Measurements from ENCODE around the gene P3H4.
"Not testable (repeated sequence)": the region's sequence is repeated elsewhere in the genome, so short reads cannot be mapped to it uniquely, and the experiment has no call there.

P3H4 gene

DNA sequence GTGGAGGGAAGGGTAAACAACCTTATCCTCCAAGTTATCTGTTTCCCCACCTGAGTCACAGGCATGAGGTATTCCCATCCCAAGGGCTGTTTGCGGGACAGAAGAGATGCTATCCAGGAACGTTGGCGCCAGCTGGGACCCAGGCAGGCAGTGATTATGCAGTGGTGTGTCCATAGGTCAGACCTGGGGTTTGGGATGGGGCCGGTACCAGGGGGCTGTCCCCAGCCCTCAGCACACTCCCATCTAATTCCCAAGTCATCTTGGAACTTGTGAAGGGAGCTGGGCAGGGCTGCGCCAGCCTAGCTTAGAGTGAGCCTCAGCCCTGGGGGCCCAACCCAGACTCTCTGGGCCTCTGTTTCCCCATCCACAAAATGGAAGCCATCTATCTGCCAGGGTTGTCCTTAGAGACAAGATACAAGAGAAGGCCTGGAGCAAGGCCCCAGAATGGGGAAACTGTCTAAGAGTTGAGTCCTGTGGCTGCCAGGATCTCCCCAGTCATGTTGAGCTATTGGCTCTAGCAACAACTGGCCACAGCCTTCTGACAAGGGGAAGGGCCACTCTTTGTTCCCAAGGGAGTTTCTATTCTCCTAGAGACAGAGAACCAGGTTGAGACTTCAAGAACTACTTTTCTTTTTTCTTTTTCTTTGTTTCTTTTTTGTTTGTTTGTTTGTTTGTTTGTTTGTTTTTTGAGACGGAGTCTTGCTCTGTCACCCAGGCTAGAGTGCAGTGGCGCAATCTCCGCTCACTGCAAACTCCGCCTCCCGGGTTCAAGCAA lies 15.4 kb downstream of the P3H4 start:
- in situ Hi-C loops (cut with HindIII; ENCODE audit: low sequenced_read_pairs): no loop called here

DNA sequence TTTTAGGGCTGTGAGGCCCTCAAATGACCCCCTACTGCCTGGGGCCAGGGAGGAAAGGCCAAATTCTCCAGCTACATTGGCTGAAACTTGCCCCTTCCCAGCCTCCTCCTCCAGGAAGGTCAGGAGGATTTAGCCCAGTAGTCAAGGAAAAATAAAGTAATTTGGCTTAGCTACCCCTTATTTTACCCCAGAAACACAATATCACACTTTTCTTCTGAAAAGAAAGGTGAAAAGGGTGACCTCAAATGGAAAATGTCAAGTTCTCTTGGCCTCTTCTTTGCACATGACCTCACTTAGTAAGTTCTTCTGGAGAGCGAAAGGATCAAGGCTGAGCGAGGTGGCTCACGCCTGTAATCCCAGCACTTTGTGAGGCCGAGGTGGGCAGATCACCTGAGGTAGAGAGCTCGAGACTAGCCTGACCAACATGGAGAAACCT lies 17.2 kb downstream of the P3H4 start:
- in situ Hi-C loops (cut with HindIII; ENCODE audit: low sequenced_read_pairs): no loop called here

DNA sequence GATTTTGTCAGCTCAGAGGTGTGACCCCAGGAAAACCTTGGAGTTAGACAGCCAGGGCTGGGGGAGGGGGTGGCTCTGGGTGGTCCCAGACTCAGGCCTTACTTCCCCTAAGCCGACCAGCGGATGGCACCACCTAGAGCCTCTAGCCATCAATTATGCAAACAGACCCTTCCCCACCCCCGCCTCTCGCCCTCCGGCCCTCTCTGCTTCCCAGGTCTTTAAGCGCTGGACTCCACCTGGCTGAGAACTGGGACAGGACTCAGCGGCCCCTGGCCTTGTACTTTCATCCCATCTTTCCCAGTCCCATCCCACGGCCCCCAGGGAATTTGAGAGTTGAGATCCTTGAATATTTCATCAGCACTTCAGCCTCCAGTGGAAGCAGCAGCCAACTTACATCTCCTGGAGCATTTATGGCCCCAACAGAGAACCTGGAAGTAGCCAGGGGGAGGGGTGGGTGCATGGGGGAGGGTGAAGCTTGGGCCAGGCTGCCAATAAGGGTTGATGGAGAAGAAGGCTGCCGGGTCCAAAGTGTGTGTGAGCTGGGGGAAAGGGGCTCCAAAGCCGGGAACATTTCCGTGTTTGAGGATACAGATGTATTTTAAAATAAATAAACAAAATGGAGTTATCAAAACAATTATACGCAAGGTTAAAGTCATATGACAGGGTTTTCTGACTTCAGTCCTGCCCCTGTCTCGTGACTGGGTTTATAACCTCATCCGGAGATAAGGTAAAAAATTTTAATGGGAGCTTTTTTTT lies 17.8 kb downstream of the P3H4 start:
- in situ Hi-C loops (cut with HindIII; ENCODE audit: low sequenced_read_pairs): no loop called here

DNA sequence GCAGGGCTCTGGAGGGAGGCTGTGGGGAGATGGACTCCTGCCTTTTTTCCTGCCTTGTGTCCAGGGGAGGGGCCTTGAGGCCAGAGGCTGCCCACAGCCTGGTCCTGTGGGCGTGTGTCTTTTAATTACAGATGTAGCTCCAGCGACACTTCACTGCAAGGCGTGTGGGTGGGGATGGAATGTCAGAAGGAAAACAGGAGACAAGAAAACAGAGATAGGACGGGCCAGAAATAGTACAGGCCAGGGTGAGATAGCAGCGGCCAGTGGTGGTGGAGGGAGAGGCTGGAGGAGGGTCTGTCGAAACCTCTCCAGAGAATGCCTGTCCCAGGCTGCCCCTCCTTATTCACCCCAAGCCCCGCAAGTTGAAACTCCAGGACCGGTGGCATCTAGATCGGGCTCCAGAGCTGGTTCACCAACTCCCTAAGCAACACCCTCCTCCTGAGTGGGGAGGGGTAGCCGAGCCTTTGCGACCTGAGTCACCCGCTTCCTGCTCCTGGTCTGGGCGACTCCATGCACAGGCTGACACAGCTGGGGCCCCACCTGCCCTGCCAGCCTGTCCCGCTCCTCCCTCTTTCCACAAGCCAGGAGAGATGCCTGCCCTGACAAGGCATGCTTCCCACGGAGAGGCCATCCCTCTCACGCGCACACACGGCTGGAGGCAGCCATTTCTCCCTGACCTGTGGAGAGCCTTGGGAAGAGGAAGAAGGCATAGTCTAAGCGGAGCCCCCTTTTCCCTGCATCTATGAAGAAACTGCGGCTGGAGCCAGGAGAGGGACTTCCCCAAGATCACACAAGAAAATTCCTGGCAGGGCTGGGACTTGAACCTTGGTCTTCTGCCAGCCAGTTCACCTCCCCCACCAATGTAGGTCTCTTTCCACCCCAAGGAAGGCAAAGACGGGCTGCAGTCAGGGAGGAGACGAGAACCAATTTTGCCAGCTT lies 18.6 kb downstream of the P3H4 start:
- in situ Hi-C loops (cut with HindIII; ENCODE audit: low sequenced_read_pairs): no loop called here

DNA sequence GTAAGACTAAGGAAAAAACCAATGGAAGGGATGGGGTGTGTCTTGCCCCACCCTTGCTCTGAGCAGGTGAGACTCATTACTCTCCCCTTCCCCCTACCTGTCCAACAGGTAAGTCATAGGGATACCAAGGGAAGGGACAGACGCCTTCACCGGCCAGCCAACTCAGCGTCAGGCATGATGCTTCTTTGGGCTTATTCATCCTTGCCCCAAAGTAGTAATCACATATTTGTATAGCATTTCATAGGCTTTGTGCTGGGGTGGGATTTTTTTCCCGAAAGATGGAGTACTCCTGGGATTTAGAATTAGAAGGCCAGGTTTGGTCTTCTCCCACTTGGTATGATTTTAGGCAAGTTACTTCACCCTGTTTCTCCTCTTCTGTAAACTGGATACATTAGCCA lies 24.7 kb downstream of the P3H4 start:
- in situ Hi-C loops (cut with HindIII; ENCODE audit: low sequenced_read_pairs): no loop called here

DNA sequence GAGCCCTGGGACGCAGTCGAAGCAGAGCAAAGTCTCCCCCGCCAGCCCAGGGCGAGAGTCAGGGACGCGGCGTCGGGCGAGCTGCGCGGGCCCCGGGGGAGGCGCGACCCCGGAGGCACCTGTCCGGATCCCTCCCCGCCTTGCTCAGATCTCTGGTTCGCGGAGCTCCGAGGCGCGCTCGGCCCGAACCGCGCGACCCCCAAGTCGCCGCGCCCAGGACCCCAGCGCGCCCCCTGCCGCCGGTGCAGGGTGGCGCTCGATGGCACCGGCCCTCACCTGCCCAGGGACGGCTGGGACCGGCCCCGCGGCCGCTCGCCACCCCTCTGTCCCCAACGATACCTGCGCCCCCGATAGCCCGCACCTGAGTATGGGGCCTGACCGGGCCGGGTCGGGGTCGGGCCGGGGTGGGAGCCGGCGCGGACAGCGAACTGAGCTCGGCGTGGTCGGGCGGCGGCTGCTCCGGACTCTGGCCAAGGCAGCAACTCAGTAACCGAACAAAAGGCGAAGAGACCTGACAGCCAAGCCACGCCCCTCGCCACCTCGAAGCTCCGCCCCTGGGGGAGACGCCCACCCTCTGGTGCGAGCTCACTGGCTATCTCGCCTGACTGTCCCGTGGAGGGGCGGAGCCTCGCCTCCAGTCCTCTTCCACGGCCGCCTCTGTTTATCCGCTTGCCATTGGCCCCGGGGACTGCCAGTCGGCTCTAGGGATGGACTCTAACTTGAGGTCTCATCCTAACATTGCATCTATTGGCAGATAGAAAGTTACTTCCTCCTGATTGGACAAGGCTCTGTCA lies 25.3 kb downstream of the P3H4 start, which contains the start of gene JUP:
JUP (minus strand) TSS at position 485 of the 794 bp plus-strand sequence. CDS start 14,857 bp downstream, outside the sequence.
- in situ Hi-C loops (cut with HindIII; ENCODE audit: low sequenced_read_pairs): no loop called here

DNA sequence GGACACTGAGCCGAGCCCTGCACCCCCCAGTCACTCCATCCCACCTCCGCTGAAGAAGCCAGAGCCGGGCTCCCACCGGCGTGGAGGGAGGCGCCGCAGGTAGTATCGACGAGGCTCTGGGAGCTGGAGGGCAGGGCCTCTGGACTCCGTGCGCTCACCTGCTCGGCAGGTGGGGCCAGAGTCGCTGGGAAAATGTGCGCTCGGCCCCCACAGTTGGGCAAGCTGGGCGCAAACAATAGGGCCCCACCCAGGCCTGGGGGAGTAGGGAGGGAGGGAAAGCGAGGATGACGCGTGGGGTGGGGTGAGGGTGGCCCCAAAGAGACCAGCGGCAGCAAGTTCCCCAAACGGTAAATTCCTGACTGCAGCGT lies 25.9 kb downstream of the P3H4 start:
- in situ Hi-C loops (cut with HindIII; ENCODE audit: low sequenced_read_pairs): no loop called here

DNA sequence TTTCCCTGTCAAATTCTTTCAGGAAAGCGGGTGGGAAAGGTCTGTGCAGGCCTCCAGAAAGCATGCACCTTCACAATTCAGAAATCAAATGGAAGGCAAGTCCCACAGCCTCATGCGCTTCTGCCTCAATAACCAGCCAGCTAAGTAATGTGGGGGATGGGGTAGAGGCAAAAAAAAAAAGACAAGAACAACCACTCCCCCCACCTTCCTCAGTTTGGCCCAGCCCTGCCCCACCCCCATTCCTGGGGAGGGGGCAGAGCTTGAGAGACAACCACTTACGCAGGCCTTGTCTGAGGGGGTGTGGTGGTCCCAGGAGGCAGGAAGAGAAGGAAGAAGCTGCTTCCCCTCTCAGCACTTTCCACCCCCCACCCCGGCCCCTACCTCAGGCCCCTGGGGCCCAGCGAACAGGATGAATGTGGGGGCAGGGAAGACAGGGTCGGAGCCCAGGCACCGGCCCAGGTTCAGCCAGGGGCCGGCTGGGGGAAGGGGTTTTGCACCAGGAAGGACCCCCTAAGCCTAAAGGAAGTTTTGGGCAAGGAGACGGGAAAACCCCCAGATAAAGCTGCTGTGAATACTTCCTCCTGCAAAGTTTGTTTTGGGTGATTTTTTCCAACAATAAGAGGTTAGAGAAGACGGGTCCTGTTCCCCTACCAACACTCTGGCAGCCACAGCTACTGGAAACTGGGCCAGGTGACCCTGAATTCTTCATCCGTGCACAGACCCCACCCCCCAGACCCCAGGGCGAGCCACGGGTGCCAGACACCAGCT lies 26.5 kb downstream of the P3H4 start:
- in situ Hi-C loops (cut with HindIII; ENCODE audit: low sequenced_read_pairs): no loop called here

DNA sequence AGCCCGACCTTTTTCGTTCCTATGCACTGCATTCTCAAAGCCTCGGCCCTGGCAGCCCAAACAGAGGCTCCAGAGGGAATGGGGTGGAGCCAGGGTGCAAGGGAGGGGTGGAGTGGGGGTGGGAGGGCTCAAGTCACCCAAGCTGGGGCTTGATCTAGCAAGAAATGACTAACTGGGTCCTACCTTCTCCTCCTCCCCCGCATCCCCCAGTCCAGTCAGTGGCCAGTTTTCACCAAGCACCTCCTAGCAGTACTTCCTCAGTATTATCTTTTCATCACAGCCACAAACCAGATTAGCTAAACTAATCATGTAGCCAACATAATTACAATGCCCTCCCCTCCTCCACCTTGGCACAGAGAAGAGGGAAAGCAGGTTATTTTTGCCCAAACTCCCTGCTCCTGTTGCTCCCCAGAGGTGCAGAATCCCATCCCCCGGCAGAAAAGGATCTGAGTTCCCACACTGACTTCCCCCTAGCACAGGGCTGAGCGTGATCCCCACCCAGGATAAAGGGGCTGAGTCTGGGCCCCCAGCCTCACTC lies 27.5 kb downstream of the P3H4 start:
- in situ Hi-C loops (cut with HindIII; ENCODE audit: low sequenced_read_pairs): no loop called here

DNA sequence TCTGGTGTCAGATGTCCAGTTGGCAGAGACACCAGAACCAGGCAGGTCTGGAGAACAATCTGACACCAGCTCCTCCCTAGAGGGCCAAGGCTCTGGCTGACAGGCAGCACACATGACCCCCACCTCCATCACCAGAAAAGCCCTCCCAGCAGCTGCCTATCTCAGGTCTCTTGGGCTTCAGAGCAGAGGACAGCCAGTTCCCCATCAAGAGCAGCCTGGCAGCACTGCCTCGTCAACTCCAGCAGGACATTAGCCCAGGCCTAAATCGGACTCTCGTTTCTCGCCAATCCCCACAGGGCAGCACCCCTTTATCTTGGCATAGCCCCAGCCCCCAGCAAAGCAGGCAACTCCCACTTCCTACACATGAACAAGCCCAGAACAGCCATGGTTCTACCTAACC lies 29.6 kb downstream of the P3H4 start:
- in situ Hi-C loops (cut with HindIII; ENCODE audit: low sequenced_read_pairs): no loop called here

DNA sequence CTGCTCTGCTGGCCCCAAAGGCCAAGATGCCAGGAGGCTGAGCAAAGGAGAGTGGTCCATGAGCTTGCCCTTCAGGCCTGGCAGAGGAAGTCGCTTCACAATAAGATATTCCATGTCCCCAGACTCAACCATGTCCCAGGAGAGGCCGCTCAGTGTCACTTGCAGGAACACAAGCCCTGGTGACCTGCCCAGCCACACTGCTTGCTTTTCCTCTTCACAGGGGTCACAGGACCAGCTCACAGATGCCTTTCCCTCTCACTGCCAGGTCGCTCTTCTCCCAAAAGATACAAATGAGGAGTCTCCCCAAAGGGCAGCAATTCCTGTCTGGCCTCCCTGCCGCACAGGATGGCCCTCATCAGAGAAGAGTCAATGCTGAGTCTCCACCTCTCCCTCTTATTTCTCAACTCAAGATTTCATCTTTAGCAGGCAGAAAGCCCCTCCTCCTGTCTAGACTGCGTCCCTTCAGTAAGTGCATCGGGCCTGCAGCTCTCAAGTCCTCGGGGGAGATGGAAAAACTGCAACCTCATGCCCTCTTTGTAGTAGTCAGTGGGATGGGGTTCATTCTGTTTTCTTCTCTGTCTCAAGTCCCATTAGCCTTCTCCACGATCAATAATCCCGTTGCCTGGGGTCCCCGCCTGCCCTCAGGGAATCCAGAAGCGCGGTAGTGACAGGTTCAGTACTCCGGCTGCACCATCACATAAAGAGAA lies 30.2 kb downstream of the P3H4 start:
- in situ Hi-C loops (cut with HindIII; ENCODE audit: low sequenced_read_pairs): no loop called here

DNA sequence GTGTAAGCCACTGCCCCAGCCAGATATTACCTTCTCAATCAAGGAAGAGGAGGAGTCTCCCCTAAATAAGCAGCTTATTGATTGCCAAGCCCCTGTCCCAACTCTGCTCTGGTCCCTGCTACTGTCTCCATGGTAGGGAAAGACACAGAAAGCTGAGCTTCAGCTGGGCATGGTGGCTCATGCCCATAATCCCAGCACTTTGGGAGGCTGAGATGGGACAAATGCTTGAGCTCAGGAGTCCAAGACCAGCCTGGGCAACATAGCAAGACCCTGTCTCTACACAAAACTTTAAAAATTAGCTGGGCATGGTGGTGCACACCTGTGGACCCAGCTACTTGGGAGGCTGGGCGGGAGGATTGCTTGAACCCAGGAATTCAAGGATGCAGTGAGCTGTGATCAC lies 31.8 kb downstream of the P3H4 start:
- in situ Hi-C loops (cut with HindIII; ENCODE audit: low sequenced_read_pairs): no loop called here

DNA sequence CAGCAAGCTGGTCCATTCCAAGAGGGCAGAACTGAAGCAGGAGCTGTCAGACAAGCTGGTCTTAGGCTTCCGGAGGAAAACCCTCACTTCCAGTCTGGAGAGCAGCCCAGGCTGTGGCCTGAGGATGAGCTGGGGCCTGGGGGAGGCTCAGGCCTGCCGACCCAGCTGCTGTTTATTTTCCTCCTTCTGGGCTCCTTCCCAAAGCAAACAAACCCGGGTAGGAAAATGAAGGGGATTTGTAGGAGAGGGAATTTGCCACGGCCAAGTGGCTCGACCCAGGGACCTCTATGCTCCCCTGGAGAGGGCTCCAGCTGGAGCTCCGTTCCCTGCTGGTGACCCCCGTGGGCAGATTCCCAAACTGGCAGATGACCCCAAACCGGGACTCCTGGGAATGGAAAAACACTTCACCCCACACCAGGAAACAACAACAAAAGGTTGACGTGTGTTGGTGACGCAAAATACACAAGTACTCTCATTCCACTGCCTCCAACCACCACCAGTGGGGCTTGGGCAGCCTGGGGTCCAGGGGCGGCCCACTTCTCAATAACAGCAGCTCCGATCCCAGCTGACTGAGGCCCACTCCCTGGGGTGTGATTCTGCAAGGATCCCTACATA lies 34.1 kb downstream of the P3H4 start:
- in situ Hi-C loops (cut with HindIII; ENCODE audit: low sequenced_read_pairs): no loop called here

DNA sequence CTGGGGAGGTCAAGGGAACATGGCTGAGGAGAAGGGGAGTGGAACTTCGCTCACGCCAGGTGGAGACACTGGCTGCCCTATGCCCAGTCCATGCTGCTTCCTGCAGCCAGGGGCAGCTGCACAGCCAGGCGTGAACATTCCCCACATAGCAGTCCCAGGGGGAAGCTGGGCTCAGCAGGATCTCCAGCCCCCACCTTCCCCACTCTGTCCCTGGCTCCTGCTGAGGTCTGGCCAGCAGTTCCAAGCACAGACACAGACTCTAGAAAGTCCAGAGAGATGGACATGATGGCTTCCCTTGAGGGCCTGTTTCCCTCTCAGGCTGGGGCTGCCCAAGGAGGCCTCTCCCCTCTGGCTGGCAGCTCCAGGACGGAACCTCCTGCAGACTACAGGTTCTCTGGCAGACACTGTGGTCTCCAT lies 34.6 kb downstream of the P3H4 start:
- in situ Hi-C loops (cut with HindIII; ENCODE audit: low sequenced_read_pairs): no loop called here

DNA sequence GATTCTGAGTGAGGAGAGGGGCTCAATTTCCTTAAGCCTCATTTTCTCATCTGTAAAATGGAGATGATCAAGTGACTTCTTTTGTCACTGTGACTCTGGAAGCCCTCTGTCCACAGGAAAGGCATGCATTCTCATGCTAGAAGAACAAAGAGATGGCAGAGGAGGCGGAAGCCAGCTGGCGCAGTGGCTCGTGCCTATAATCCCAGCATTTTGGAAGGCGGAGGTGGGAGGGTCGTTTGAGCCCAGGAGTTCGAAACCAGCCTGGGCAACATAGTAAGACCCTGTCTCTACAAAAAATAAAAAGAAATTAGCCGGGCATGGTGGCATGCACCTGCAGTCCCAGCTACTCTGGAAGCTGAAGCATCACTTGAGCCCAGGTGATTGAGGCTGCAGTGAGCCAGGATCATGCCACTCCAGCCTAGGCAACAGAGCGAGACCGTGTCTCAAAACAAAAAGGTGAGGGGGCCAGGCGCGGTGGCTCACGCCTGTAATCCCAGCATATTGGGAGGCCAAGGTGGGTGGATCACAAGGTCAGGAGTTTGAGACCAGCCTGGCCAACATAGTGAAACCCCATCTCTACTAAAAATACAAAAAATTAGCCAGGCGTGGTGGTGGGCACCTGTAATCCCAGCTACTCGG lies 35.4 kb downstream of the P3H4 start:
- in situ Hi-C loops (cut with HindIII; ENCODE audit: low sequenced_read_pairs): not testable (repeated sequence)

DNA sequence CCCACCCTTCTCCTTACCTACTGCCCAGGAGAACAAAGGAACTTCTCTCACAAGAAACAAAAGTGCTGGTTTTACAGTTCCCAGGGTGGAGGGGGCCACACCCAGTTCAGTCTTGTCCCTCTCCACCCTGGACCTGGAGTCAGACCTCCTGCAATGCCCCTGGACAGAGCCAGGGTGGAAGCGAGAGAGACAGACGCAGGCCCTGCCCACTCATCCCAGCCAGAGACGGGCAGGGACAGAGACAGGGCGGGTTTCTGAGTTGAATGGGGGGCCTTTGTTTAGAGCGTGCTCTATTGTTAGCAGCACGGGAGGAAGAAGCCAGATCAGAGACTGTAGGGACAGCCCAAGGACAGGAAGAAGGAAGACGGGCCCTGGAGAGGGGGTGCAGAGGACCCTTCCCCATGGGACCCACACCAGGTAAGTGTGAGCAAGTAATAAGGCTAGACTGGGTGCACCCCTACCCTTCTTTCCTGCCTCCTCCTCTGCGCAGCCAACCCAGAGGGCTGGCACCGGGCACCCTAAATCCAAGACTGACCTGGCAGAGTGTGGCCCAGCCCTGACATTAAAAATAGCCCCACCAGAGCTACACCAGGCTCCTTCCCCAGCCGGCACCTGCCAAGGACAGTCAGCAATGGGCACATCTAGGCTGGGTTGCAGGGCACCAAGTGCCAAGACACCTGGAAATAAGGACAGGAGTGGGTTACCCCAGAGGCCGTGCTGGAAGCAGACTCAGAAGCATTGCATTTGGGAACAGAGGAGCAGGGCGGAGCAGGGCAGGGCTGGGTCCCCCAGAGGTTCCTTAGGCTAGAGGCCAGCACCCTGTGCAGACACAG lies 36.1 kb downstream of the P3H4 start:
- in situ Hi-C loops (cut with HindIII; ENCODE audit: low sequenced_read_pairs): no loop called here

DNA sequence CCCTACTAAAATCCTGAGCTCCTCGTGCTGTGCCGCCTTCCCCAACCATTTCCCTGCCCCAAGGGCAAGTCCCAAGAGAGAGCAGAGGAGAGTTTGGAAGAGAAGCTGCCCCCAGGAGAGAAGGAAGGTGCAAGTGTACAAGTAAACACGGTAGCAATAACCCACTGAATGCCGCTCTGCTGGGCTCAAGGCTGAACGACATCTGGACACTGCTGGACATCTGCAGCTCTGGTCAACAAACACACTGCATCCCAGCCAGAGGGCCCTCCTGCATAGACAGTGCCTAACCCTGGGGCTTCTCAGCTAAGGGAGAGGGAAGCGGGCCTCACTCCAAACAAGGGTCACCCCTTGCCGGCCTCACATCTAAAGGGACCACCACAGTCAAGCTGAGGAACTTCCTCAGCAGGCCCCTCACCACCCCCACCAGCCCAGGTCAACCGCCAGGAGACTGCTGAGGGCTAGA lies 38.0 kb downstream of the P3H4 start:
- in situ Hi-C loops (cut with HindIII; ENCODE audit: low sequenced_read_pairs): no loop called here

Measured in DLD1 (cell line).